NCI-H69 (cell line): ENCODE data around the gene PALLD.
A peak's percentile ranks its signal among the peaks of the same experiment; 100 is the strongest.

Source experiments
- DNase-seq: peaks from one replicate; lab custom pipeline; 2025; lab: John Stamatoyannopoulos, UW

PALLD gene

GRCh38 chr4:168622600-168622999, 125.7 kb downstream of the PALLD start:
- no peak for DNase-seq

GRCh38 chr4:168623011-168623410, 126.2 kb downstream of the PALLD start:
- DNase-seq, result no peak

- DNase-seq, result no peak
Observed at GRCh38 chr4:168623484-168623883, 126.6 kb downstream of the PALLD start.

GRCh38 chr4:168628251-168628650, 131.4 kb downstream of the PALLD start:
- DNase-seq, result no peak

- DNase-seq, result peak; percentile 21
Observed at GRCh38 chr4:168629566-168629965, 132.7 kb downstream of the PALLD start.

GRCh38 chr4:168630445-168631187, 133.8 kb downstream of the PALLD start:
- peak; percentile 49 for DNase-seq

- DNase-seq, result peak; percentile 85
Observed at GRCh38 chr4:168631241-168632162, 134.7 kb downstream of the PALLD start.

- peak; percentile 47 for DNase-seq
Observed at GRCh38 chr4:168632301-168632725, 135.5 kb downstream of the PALLD start.

- peak; percentile 48 for DNase-seq
Observed at GRCh38 chr4:168633064-168633463, 136.2 kb downstream of the PALLD start.

- DNase-seq, result no peak
Observed at GRCh38 chr4:168633496-168633895, 136.6 kb downstream of the PALLD start.

- no peak for DNase-seq
Observed at GRCh38 chr4:168634276-168634802, 137.5 kb downstream of the PALLD start.

GRCh38 chr4:168636040-168636439, 139.2 kb downstream of the PALLD start:
- no peak for DNase-seq

- DNase-seq, result no peak
Observed at GRCh38 chr4:168636506-168637196, 139.8 kb downstream of the PALLD start.

- no peak for DNase-seq
Observed at GRCh38 chr4:168637872-168638756, 141.3 kb downstream of the PALLD start.

GRCh38 chr4:168639914-168640313, 143.1 kb downstream of the PALLD start:
- no peak for DNase-seq

- DNase-seq, result no peak
Observed at GRCh38 chr4:168641811-168642140, 144.9 kb downstream of the PALLD start.

GRCh38 chr4:168642591-168642990, 145.7 kb downstream of the PALLD start:
- no peak for DNase-seq

- DNase-seq, result no peak
Observed at GRCh38 chr4:168643111-168643795, 146.4 kb downstream of the PALLD start.

- DNase-seq, result no peak
Observed at GRCh38 chr4:168643796-168644159, 146.9 kb downstream of the PALLD start.

GRCh38 chr4:168646001-168646768, 149.3 kb downstream of the PALLD start:
- DNase-seq, result peak; percentile 96
